ENCODE results near the gene NOP10. TPM values are rescaled to one million over a fixed set of nuclear protein-coding genes. Genes with fewer than 3 reads are reported as not detected.
A peak's percentile ranks its signal among the peaks of the same experiment; 100 is the strongest.
"Not testable (repeated sequence)": the region's sequence is repeated elsewhere in the genome, so short reads cannot be mapped to it uniquely, and the experiment has no call there.

The NOP10 gene
- total RNA-seq, 1 experiment from 2014 or later, result 253 TPM

DNA sequence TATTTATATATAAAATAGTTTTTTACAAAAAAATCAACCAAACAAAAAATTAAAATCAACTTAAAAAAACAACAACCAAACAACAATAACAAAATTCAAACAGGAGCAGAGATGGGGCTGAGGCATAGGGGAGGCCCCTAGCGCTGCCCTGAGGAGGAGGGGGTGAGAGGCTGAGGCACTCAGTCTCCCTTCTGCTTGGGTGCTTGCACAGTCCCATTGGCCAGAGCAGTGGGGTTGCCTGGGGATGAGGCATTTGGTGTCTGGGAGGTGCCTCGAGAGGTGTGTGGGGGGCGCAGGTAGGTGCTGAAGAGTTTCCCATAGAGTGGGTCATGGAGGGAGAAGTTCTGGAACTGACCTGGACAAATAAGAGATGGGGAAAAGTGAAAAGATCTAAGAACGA is 16.0 kb upstream of the NOP10 start:
- DNase-seq (ENCODE audit: low spot score), result no peak

GRCh38 chr15:34358367-34358766 is 15.4 kb upstream of the NOP10 start:
- DNase-seq (ENCODE audit: low spot score), result no peak

DNA sequence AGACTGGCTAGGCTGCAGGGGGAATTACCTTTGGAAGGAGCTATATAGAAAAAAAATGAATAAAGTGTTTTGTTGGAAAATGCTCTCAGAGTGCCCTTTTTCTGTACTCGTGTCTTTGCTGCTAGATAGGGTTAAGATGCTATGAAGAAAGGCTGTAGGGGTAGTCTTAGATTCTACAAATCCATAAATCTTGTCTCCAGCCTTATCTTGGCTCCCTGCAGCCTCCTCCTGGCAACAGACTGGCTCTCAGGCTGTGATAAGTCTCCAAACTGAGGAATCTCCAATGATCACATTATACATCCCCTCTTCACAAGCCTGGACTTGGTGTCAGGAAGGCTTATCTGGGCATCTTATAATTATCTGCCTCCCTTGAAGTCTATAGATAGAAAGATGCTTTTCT is 14.7 kb upstream of the NOP10 start:
- DNase-seq (ENCODE audit: low spot score), result no peak

DNA sequence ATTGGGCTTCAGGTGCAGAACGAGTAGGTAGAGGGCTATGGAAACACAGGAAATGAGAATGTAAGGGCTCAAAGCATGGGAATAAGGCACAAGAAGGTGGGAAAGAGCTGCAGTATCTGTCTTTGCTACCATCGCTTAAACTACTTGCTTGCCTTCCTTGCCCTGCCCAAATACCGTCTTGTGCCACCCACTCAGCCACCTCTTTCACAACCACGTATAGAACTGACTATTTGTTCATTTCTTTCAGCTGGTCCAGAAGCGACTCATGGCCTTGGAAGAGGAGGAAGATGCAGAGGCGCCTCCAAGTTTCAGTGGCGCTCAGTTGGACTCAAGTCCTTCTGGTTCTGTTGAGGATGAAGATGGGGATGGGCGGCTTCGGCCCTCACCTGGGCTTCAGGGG is 12.3 kb upstream of the NOP10 start:
- no peak for DNase-seq (ENCODE audit: low spot score)

- no peak for DNase-seq (ENCODE audit: low spot score)
These were observed 11.3 kb upstream of the NOP10 start for GRCh38 chr15:34354286-34354685.

DNA sequence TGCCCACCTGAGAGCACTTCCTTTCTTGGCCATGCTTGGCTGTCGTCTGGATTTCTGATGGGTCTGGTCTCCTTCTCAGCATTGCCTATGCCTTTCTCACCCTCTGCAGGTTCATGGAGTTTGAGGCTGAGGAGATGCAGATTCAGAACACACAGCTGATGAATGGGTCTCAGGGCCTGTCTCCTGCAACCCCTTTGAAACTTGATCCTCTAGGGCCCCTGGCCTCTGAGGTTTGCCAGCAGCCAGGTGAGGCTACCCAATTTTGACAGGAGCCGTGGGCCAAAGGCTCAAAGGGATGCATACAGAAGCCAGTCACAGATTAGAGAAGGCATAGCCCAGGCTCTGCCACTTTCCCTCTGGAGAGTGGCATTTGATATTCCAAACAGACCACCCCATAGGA is 10.7 kb upstream of the NOP10 start:
- no peak for DNase-seq (ENCODE audit: low spot score)

GRCh38 chr15:34352996-34353395 is 10.1 kb upstream of the NOP10 start:
- not testable (repeated sequence) for DNase-seq (ENCODE audit: low spot score)

GRCh38 chr15:34349769-34350168 is 6.8 kb upstream of the NOP10 start:
- DNase-seq (ENCODE audit: low spot score), result no peak

- DNase-seq (ENCODE audit: low spot score), result no peak
These were observed 5.9 kb upstream of the NOP10 start for GRCh38 chr15:34348735-34349300.

- no peak for DNase-seq (ENCODE audit: low spot score)
These were observed 5.2 kb upstream of the NOP10 start for GRCh38 chr15:34347951-34348638.

DNA sequence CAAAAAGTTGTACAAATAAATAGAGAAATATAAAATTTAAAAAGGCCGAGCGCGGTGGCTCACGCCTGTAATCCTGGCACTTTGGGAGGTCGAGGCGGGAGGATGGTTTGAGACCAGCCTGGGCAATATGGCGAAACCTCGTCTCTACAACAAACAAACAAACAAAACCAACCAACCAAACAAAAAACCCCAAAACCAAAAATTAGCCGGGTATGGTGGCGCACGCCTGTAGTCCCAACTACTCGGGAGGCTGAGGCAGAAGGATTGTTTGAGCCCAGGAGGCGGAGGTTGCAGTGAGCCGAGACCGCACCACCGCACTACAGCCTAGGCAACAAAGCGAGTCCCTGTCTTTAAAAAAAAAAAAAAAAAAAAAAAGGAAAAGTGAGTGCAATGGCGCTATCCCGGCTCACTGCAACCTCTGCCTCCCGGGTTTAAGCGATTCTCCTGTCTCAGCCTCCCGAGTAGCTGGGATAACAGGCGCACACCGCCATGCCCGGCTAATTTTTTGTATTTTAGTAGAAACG is 661 bp downstream of the NOP10 start:
- DNase-seq (ENCODE audit: low spot score), result peak; percentile 17

- DNase-seq (ENCODE audit: low spot score), result no peak
These were observed 1.3 kb downstream of the NOP10 start for GRCh38 chr15:34341381-34342212.

GRCh38 chr15:34339946-34340345 is 3.0 kb downstream of the NOP10 start:
- no peak for DNase-seq (ENCODE audit: low spot score)

DNA sequence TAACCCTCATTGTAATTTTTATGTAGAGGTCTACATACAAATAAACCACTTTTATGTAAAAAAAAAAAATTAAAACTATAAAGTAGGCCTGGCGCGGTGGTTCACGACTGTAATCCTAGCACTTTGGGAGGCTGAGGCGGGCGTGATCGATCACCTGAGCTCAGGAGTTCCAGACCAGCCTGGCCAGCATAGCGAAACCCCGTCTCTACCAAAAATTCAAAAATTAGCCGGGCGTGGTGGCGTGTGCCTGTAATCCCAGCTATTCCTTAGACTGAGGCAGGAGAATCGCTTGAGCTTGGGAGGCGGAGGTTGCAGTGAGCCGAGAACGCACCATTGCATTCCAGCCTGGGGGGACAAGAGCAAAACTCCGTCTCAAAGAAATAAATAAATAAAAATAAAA is 4.6 kb downstream of the NOP10 start:
- no peak for DNase-seq (ENCODE audit: low spot score)

GRCh38 chr15:34337557-34338306 is 5.2 kb downstream of the NOP10 start, which contains the start of gene SLC12A6:
Gene SLC12A6 (minus strand): TSS chr15:34337781. CDS start chr15:34336680, 1,101 bp downstream.
- peak; percentile 97 for DNase-seq (ENCODE audit: low spot score)

- no peak for DNase-seq (ENCODE audit: low spot score)
These were observed 5.9 kb downstream of the NOP10 start for GRCh38 chr15:34336991-34337556.

DNA sequence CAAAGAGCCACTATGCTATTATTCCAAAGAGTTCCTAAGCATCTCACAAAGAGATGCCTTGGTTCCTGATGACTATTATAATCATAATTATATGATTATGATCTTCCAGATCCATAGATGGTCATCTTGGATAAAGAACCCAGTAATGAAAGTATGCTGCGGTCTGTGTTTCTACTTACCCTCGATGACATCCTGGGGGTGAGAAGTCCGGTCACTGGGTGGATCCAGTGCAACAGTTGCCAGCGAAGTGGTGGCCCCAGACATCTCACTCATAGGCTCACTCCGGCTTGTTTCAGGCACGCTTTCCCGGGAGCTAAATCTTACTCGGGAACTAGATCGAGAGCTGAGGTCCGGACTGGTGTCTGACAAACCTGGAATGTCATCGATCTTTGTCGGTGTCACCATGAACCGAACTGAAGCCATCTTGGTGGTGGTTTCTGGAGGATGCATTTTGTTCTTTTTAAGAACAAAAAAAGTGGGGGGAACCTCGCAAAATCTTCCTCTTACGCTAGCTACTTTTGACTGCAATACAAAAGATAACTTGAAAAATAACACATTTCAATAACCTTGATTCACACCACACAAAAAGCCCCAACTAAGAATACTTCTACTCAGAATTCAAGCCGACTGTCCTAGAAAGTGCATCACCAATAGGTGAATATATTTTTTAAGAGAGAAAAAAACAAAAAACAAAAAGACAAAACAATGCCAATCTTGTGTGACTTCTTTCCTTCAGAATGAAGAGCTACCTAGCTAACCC is 6.5 kb downstream of the NOP10 start:
- no peak for DNase-seq (ENCODE audit: low spot score)

GRCh38 chr15:34335176-34336032 is 7.5 kb downstream of the NOP10 start:
- no peak for DNase-seq (ENCODE audit: low spot score)

GRCh38 chr15:34334672-34335071 is 8.3 kb downstream of the NOP10 start:
- no peak for DNase-seq (ENCODE audit: low spot score)
